HepG2 (cell line): ENCODE data around the gene LGALS4. TPM values are rescaled to one million over a fixed set of nuclear protein-coding genes. Genes with fewer than 3 reads are reported as not detected.

ENCODE experiments used
- AGO1 ChIP-seq: fragments of 200-400 bp; formaldehyde crosslinking; IDR thresholded peaks from 2 replicates; pipeline ENCODE4 v1.6.1; 2017; ENCODE audit warnings: mild to moderate bottlenecking, low read depth, low read length, moderate library complexity; ENCODE audit not compliant: poor library complexity, severe bottlenecking
- MLXIP ChIP-seq: sonication (generic); formaldehyde crosslinking; IDR thresholded peaks from 2 replicates; pipeline ENCODE4 v1.9.0; 2021; ENCODE audit warnings: missing genetic modification reagents, borderline replicate concordance
- NFIC ChIP-seq: IDR thresholded peaks from 2 replicates; pipeline ENCODE4 v1.6.1; 2012; ENCODE audit warnings: mild to moderate bottlenecking, low read length, inconsistent platforms
- NONO ChIP-seq, 2 experiments: fragments of 450-650 bp in 1 of 2; sonication (generic) in 1 of 2; formaldehyde crosslinking in 1 of 2; IDR thresholded peaks in 1 of 2; conservative IDR thresholded peaks in 1 of 2; 2 replicates each; pipeline versions ENCODE4 v1.6.1 to v1.8.0; 2017 to 2022; ENCODE audit warnings: mild to moderate bottlenecking in 1 of 2, missing genetic modification reagents in 1 of 2, moderate library complexity in 1 of 2
- NR1H2 ChIP-seq: sonication (generic); formaldehyde crosslinking; IDR thresholded peaks from 2 replicates; pipeline ENCODE4 v1.8.1; 2022; ENCODE audit warnings: low read depth, missing genetic modification reagents, borderline replicate concordance
- SRSF4 ChIP-seq: fragments of 200-400 bp; formaldehyde crosslinking; IDR thresholded peaks from one replicate; pipeline ENCODE4 v1.6.1; 2018; ENCODE audit warnings: mild to moderate bottlenecking, low read depth, low read length, moderate library complexity; ENCODE audit not compliant: poor library complexity, severe bottlenecking
- ZBTB49 ChIP-seq: sonication (generic); formaldehyde crosslinking; IDR thresholded peaks from 2 replicates; pipeline ENCODE4 v1.4.0; 2020; ENCODE audit warnings: missing genetic modification reagents, borderline replicate concordance
- ZFP90 ChIP-seq: sonication (generic); formaldehyde crosslinking; IDR thresholded peaks from 2 replicates; pipeline ENCODE4 v1.8.0; 2022; ENCODE audit warnings: missing genetic modification reagents, mild to moderate bottlenecking, inconsistent platforms, borderline replicate concordance
- ZNF142 ChIP-seq: sonication (generic); formaldehyde crosslinking; IDR thresholded peaks from 2 replicates; pipeline ENCODE4 v1.4.0; 2020; ENCODE audit warnings: missing genetic modification reagents
- ZNF34 ChIP-seq: sonication (generic); formaldehyde crosslinking; IDR thresholded peaks from 2 replicates; pipeline ENCODE4 v1.4.0; 2020; ENCODE audit warnings: mild to moderate bottlenecking, missing genetic modification reagents, borderline replicate concordance
- ZNF556 ChIP-seq: sonication (generic); formaldehyde crosslinking; IDR thresholded peaks from 2 replicates; pipeline ENCODE4 v1.4.0; 2020; ENCODE audit warnings: mild to moderate bottlenecking, missing genetic modification reagents, borderline replicate concordance
- ZNF562 ChIP-seq: sonication (generic); formaldehyde crosslinking; IDR thresholded peaks from 2 replicates; pipeline ENCODE4 v1.8.0; 2022; ENCODE audit warnings: missing genetic modification reagents, borderline replicate concordance
- ZNF713 ChIP-seq: sonication (generic); formaldehyde crosslinking; IDR thresholded peaks from 2 replicates; pipeline ENCODE4 v1.4.0; 2020; ENCODE audit warnings: mild to moderate bottlenecking, missing genetic modification reagents
- polyA plus RNA-seq, 8 experiments: library from polyadenylated mRNA; depleted of rRNA in 3 of 8; stranded (reverse) in 7 of 8; unstranded in 1 of 8; fragments of >200 nt; fragmentation: Illumina TruSeq in 4 of 8; extraction: Trizol in 4 of 8; gene quantifications; 2 replicates each; pipeline versions ENCODE4 v1.2.1 to v1.2.3, GENCODE V29; 2011 to 2016; ENCODE audit warnings: low read depth in 4 of 8, missing spikeins in 1 of 8, mixed read lengths in 1 of 8; ENCODE audit not compliant: insufficient read depth in 1 of 8
- total RNA-seq, 5 experiments: library from RNA; depleted of rRNA; stranded (reverse); fragments of >200 nt; fragmentation: Illumina TruSeq; extraction: Trizol; gene quantifications; 2 replicates each; pipeline ENCODE4 v1.2.3, GENCODE V29; 2016; ENCODE audit warnings: low read depth in 1 of 5
- TF ChIP-seq, protein P1 (sequence below): sonication (generic); formaldehyde crosslinking; conservative IDR thresholded peaks from 2 replicates; pipeline ENCODE4 v1.8.0; 2022; ENCODE audit warnings: low read depth, missing genetic modification reagents

LGALS4 gene
- total and polyA plus RNA-seq, 2 of the 13 experiments (the other 11 are each of a cell fraction or from before 2014, with no cell fraction given) = 0.24 to 0.71 TPM

DNA sequence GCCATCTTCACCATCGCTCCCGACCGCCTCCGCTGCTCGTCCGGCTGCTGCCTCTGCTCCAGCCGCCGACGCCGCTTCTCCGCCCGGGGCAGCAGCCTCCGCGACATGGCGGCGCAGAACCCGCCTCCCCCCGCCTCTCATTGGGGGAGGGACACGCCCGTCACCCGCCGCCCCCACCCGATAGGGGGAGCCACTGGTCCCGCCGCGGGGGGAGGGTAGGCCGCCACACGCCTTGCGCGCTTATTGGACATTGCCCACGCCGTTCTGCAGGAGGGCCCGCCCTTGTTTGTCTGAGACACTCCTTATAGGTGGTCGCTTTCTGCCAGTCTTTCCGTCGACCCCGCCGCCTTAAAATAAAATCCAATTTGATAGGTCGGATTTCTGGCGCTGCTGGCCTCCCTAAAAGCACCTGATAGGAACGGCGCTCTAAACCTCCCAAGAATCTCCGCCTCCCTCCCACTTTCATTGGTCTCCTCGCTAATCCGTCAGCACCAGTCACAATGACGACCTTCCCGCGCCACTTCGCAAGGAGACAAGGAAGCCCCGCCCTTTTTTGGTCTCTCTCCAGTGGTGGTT is 37.2 kb upstream of the LGALS4 start, which contains the start of gene HNRNPL (continued):
- TF ChIP-seq ZNF142 (CRISPR knock-in tag) (no peak; the same call in 1 of the 2 replicates), ZBTB49 (CRISPR knock-in tag) (no peak), ZNF713 (CRISPR knock-in tag) (no peak), NR1H2 (no peak; the same call in 1 of the 2 replicates), ZNF556 (CRISPR knock-in tag) (no peak), ZNF34 (no peak), MLXIP (no peak), NFIC (no peak), SRSF4 (no peak), AGO1 (no peak), ZFP90 (CRISPR knock-in tag) (no peak; the same call in 1 of the 2 replicates), ZNF562 (CRISPR knock-in tag) (no peak), NONO (IDR thresholded peaks at IDR 0.05) (no peak), NONO (CRISPR knock-in tag; conservative IDR thresholded peaks at IDR 0.05) (peak; percentile 80)
- TF ChIP-seq, protein P1, sequence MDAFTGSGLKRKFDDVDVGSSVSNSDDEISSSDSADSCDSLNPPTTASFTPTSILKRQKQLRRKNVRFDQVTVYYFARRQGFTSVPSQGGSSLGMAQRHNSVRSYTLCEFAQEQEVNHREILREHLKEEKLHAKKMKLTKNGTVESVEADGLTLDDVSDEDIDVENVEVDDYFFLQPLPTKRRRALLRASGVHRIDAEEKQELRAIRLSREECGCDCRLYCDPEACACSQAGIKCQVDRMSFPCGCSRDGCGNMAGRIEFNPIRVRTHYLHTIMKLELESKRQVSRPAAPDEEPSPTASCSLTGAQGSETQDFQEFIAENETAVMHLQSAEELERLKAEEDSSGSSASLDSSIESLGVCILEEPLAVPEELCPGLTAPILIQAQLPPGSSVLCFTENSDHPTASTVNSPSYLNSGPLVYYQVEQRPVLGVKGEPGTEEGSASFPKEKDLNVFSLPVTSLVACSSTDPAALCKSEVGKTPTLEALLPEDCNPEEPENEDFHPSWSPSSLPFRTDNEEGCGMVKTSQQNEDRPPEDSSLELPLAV (CRISPR knock-in tag) = no peak
